GM19324 (cell line): ENCODE measurements around the gene RPL35.

ENCODE experiments used
- ATAC-seq: cut with Tn5 transposase; IDR thresholded peaks from one replicate; pipeline ENCODE4 v1.9.1; 2021; ENCODE audit warnings: mild to moderate bottlenecking, moderate library complexity; ENCODE audit not compliant: unreplicated experiment, low FRiP score

RPL35 gene

GRCh38 chr9:124828489-124829333, 33.0 kb downstream of the RPL35 start:
- ATAC-seq = no peak

GRCh38 chr9:124820698-124821623, 40.8 kb downstream of the RPL35 start:
- ATAC-seq = no peak

- no peak for ATAC-seq
Observed at GRCh38 chr9:124818431-124819281, 43.1 kb downstream of the RPL35 start.

- no peak for ATAC-seq
Observed at GRCh38 chr9:124815601-124816000, 46.2 kb downstream of the RPL35 start.

- ATAC-seq = no peak
Observed at GRCh38 chr9:124814164-124814535, 47.6 kb downstream of the RPL35 start.

- no peak for ATAC-seq
Observed at GRCh38 chr9:124813501-124814163, 48.1 kb downstream of the RPL35 start.

GRCh38 chr9:124813041-124813440, 48.7 kb downstream of the RPL35 start:
- ATAC-seq = no peak

GRCh38 chr9:124812441-124812876, 49.3 kb downstream of the RPL35 start:
- no peak for ATAC-seq

GRCh38 chr9:124810663-124811355, 50.9 kb downstream of the RPL35 start:
- ATAC-seq = no peak

- ATAC-seq = no peak
Observed at GRCh38 chr9:124809741-124810500, 51.8 kb downstream of the RPL35 start.

GRCh38 chr9:124809211-124809610, 52.5 kb downstream of the RPL35 start:
- ATAC-seq = no peak

- ATAC-seq = no peak
Observed at GRCh38 chr9:124808246-124808956, 53.4 kb downstream of the RPL35 start.
